ENCODE results near the gene MARCHF3. TPM values are rescaled to one million over a fixed set of nuclear protein-coding genes. Genes with fewer than 3 reads are reported as not detected.

The MARCHF3 gene
- total RNA-seq, 1 donor from 2014 or later, result 3.1 TPM

- no peaks in the 10 kb centered on the region for H3K27me3 Mint-ChIP-seq (ENCODE audit: low read depth)
- no peaks in the 10 kb centered on the region for H3K36me3 Mint-ChIP-seq (ENCODE audit: low read depth)
- no peak for DNase-seq (ENCODE audit: low read depth, low spot score)
- no peak overlapping the region for H3K4me3 Mint-ChIP-seq
- TF ChIP-seq CTCF (conservative IDR thresholded peaks at IDR 0.05), result no peak
- peaks cover 6% of the 10 kb centered on the region for H3K4me1 Mint-ChIP-seq
- no peaks in the 10 kb centered on the region for H3K9me3 Mint-ChIP-seq
- no peak overlapping the region for H3K27ac Mint-ChIP-seq (ENCODE audit: unreplicated experiment)
Measured at GRCh38 chr5:126877602-126878001, 152.8 kb downstream of the MARCHF3 start.

GRCh38 chr5:126875303-126875785 is 155.0 kb downstream of the MARCHF3 start:
- DNase-seq (ENCODE audit: low read depth, low spot score), result no peak
- Mint-ChIP-seq H3K4me3 (no peak overlapping the region), H3K27ac (ENCODE audit: unreplicated experiment) (no peak overlapping the region), H3K4me1 (peaks cover 22% of the 10 kb centered on the region), H3K36me3 (ENCODE audit: low read depth) (peaks cover 2% of the 10 kb centered on the region), H3K27me3 (ENCODE audit: low read depth) (no peaks in the 10 kb centered on the region), H3K9me3 (no peaks in the 10 kb centered on the region)
- TF ChIP-seq CTCF (conservative IDR thresholded peaks at IDR 0.05), result no peak

- Mint-ChIP-seq H3K27me3 (ENCODE audit: low read depth) (no peaks in the 10 kb centered on the region), H3K27ac (ENCODE audit: unreplicated experiment) (peak overlapping the region; percentile 46)
- no peak for TF ChIP-seq CTCF (conservative IDR thresholded peaks at IDR 0.05)
Measured at GRCh38 chr5:126872561-126873354, 157.6 kb downstream of the MARCHF3 start.

GRCh38 chr5:126871441-126871840 is 158.9 kb downstream of the MARCHF3 start:
- Mint-ChIP-seq H3K36me3 (ENCODE audit: low read depth) (peaks cover 2% of the 10 kb centered on the region), H3K4me3 (no peak overlapping the region), H3K4me1 (peaks cover 41% of the 10 kb centered on the region), H3K27ac (ENCODE audit: unreplicated experiment) (no peak overlapping the region), H3K27me3 (ENCODE audit: low read depth) (no peaks in the 10 kb centered on the region), H3K9me3 (no peaks in the 10 kb centered on the region)
- DNase-seq (ENCODE audit: low read depth, low spot score), result no peak
- TF ChIP-seq CTCF (conservative IDR thresholded peaks at IDR 0.05), result no peak

More at GRCh38 chr5:126872561-126873354, 157.6 kb downstream of the MARCHF3 start:
- peaks cover 41% of the 10 kb centered on the region for H3K4me1 Mint-ChIP-seq
- no peak overlapping the region for H3K4me3 Mint-ChIP-seq
- H3K36me3 Mint-ChIP-seq (ENCODE audit: low read depth), result peaks cover 2% of the 10 kb centered on the region
- no peak for DNase-seq (ENCODE audit: low read depth, low spot score)
- H3K9me3 Mint-ChIP-seq, result no peaks in the 10 kb centered on the region

- Mint-ChIP-seq H3K4me3 (peak overlapping the region; percentile 80), H3K4me1 (peaks cover 34% of the 10 kb centered on the region), H3K27me3 (ENCODE audit: low read depth) (no peaks in the 10 kb centered on the region), H3K9me3 (no peaks in the 10 kb centered on the region), H3K27ac (ENCODE audit: unreplicated experiment) (peak overlapping the region; percentile 93), H3K36me3 (ENCODE audit: low read depth) (peaks cover 7% of the 10 kb centered on the region)
- no peak for TF ChIP-seq CTCF (conservative IDR thresholded peaks at IDR 0.05)
- peak; percentile 33 for DNase-seq (ENCODE audit: low read depth, low spot score)
Measured at GRCh38 chr5:126869005-126869451, 161.3 kb downstream of the MARCHF3 start.
